ENCODE results near the gene ALG6.

The ALG6 gene

GRCh38 chr1:63423649-63424048, 56.2 kb downstream of the ALG6 start:
- in situ Hi-C loops (cut with HindIII; ENCODE audit: low sequenced_read_pairs), result no loop called here
- TF ChIP-seq CTCF (IDR thresholded peaks at IDR 0.05; ENCODE audit: low read depth, low read length, missing control alignments), result no peak
- DNase-seq (ENCODE audit: low read depth), result no peak
- H3K4me3 ChIP-seq (ENCODE audit: low read depth, low read length), result no peak overlapping the region

- in situ Hi-C loops (cut with HindIII; ENCODE audit: low sequenced_read_pairs), result no loop called here
- no peak for TF ChIP-seq CTCF (IDR thresholded peaks at IDR 0.05; ENCODE audit: low read depth, low read length, missing control alignments)
- H3K4me3 ChIP-seq (ENCODE audit: low read depth, low read length), result no peak overlapping the region
- DNase-seq (ENCODE audit: low read depth), result no peak
Measured at GRCh38 chr1:63428815-63429214, 61.4 kb downstream of the ALG6 start.

- no peak for TF ChIP-seq CTCF (IDR thresholded peaks at IDR 0.05; ENCODE audit: low read depth, low read length, missing control alignments)
- no peak for DNase-seq (ENCODE audit: low read depth)
- in situ Hi-C loops (cut with HindIII; ENCODE audit: low sequenced_read_pairs), result no loop called here
- H3K4me3 ChIP-seq (ENCODE audit: low read depth, low read length), result no peak overlapping the region
Measured at GRCh38 chr1:63429281-63429680, 61.9 kb downstream of the ALG6 start.

GRCh38 chr1:63435161-63435560, 67.7 kb downstream of the ALG6 start:
- no peak overlapping the region for H3K4me3 ChIP-seq (ENCODE audit: low read depth, low read length)
- no peak for DNase-seq (ENCODE audit: low read depth)
- in situ Hi-C loops (cut with HindIII; ENCODE audit: low sequenced_read_pairs), result no loop called here
- TF ChIP-seq CTCF (IDR thresholded peaks at IDR 0.05; ENCODE audit: low read depth, low read length, missing control alignments), result no peak

GRCh38 chr1:63442141-63442475, 74.7 kb downstream of the ALG6 start:
- no peak overlapping the region for H3K4me3 ChIP-seq (ENCODE audit: low read depth, low read length)
- in situ Hi-C loops (cut with HindIII; ENCODE audit: low sequenced_read_pairs), result no loop called here
- DNase-seq (ENCODE audit: low read depth), result peak; percentile 27
- no peak for TF ChIP-seq CTCF (IDR thresholded peaks at IDR 0.05; ENCODE audit: low read depth, low read length, missing control alignments)

- H3K4me3 ChIP-seq (ENCODE audit: low read depth, low read length), result no peak overlapping the region
- TF ChIP-seq CTCF (IDR thresholded peaks at IDR 0.05; ENCODE audit: low read depth, low read length, missing control alignments), result no peak
- no peak for DNase-seq (ENCODE audit: low read depth)
- in situ Hi-C loops (cut with HindIII; ENCODE audit: low sequenced_read_pairs), result no loop called here
Measured at GRCh38 chr1:63448731-63449246, 81.4 kb downstream of the ALG6 start.

GRCh38 chr1:63450416-63450815, 83.0 kb downstream of the ALG6 start:
- in situ Hi-C loops (cut with HindIII; ENCODE audit: low sequenced_read_pairs), result no loop called here
- no peak for DNase-seq (ENCODE audit: low read depth)
- TF ChIP-seq CTCF (IDR thresholded peaks at IDR 0.05; ENCODE audit: low read depth, low read length, missing control alignments), result no peak
- H3K4me3 ChIP-seq (ENCODE audit: low read depth, low read length), result no peak overlapping the region

Measured in astrocyte of the cerebellum (primary cell).